Activated naive CD8-positive, alpha-beta T cell treated with anti-CD3 and anti-CD28 coated beads for 36 hours (primary cell): Measurements from ENCODE around the gene GIT2. TPM values are rescaled to one million over a fixed set of nuclear protein-coding genes. Genes with fewer than 3 reads are reported as not detected.
A peak's percentile ranks its signal among the peaks of the same experiment; 100 is the strongest.
"Not testable (repeated sequence)": the region's sequence is repeated elsewhere in the genome, so short reads cannot be mapped to it uniquely, and the experiment has no call there.

Source experiments
- DNase-seq: peaks from one replicate; pipeline ENCODE4 v3.0.0; 2021
- H3K27ac Mint-ChIP-seq: one replicate; pipeline ENCODE4 v1.8.0; 2022; ENCODE audit warnings: mild to moderate bottlenecking, moderate library complexity, mixed read lengths
- H3K27me3 Mint-ChIP-seq: one replicate; pipeline ENCODE4 v1.8.0; 2022; ENCODE audit warnings: mild to moderate bottlenecking, mixed read lengths
- H3K36me3 Mint-ChIP-seq: one replicate; pipeline ENCODE4 v1.8.0; 2021; ENCODE audit warnings: mild to moderate bottlenecking, mixed read lengths
- H3K4me1 Mint-ChIP-seq: one replicate; pipeline ENCODE4 v1.8.0; 2021; ENCODE audit warnings: mixed read lengths
- H3K4me3 Mint-ChIP-seq: one replicate; pipeline ENCODE4 v1.8.0; 2022; ENCODE audit warnings: mild to moderate bottlenecking, moderate library complexity, mixed read lengths
- H3K9me3 Mint-ChIP-seq: one replicate; pipeline ENCODE4 v1.8.0; 2022; ENCODE audit warnings: mixed read lengths
- total RNA-seq, 2 experiments: library from RNA; stranded (reverse); gene quantifications; one replicate each; pipeline ENCODE4 v1.2.3, GENCODE V29; 2021

GIT2 gene
- total RNA-seq, 2 experiments from 2014 or later: 50.6 to 51.0 TPM

GRCh38 chr12:110012137-110012536, 16.0 kb upstream of the GIT2 start:
- peak overlapping the region; percentile 69 for H3K27ac Mint-ChIP-seq
- peaks cover 1% of the 10 kb centered on the region for H3K9me3 Mint-ChIP-seq
- H3K36me3 Mint-ChIP-seq: peaks cover 37% of the 10 kb centered on the region
- peaks cover 62% of the 10 kb centered on the region for H3K4me1 Mint-ChIP-seq
- H3K4me3 Mint-ChIP-seq: no peak overlapping the region
- DNase-seq: no peak
- H3K27me3 Mint-ChIP-seq: no peaks in the 10 kb centered on the region

DNA sequence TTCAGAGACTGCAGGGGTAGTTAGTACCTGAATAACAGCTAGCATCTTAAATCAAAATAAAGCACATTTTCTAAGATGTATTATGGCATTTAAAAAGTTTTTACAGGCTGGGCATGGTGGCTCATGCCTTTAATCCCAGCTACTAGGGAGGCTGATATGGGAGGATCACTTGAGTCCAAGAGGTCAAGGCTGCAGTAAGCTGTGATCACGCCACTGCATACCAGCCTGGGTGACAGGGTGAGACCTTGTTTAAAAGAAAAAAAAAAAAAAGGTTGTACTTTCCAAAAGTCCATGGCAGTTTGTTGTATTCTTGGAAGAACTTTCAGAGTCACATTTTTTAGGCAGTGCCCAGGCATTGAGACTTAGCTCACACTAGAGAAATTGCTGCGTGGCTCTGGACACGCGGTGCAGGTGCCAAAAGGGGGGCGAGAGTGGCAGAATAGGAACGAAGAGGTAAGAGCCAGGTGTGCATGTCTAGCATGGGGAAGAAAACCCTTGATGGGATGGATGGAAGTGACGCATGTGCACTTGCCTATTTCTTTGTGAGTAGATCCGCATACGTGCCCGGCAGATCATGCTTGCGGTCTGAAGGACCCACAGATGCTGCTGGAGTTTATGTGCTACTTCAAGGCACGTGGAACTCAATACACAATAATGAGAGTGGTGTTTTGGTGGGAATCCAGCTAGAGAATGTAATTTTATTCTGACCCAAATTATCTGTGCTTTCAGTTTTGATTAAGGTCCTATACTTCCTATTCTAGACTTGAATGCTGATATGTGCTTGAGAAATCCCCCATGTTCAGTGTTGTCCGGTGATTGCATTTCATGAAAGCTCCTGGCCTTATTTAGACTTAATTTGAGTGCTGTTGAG, 14.9 kb upstream of the GIT2 start:
- H3K27ac Mint-ChIP-seq: peak overlapping the region; percentile 69
- DNase-seq: no peak
- H3K9me3 Mint-ChIP-seq: peaks cover 1% of the 10 kb centered on the region
- peaks cover 47% of the 10 kb centered on the region for H3K36me3 Mint-ChIP-seq
- H3K4me1 Mint-ChIP-seq: peaks cover 68% of the 10 kb centered on the region
- H3K27me3 Mint-ChIP-seq: no peaks in the 10 kb centered on the region
- no peak overlapping the region for H3K4me3 Mint-ChIP-seq

GRCh38 chr12:110008681-110009398, 12.7 kb upstream of the GIT2 start:
- H3K4me3 Mint-ChIP-seq, H3K9me3 Mint-ChIP-seq, H3K27me3 Mint-ChIP-seq: not testable (repeated sequence)
- peak; percentile 27 for DNase-seq
- Mint-ChIP-seq H3K27ac (peak overlapping the region; percentile 45), H3K36me3 (peaks cover 41% of the 10 kb centered on the region), H3K4me1 (peaks cover 75% of the 10 kb centered on the region)

DNA sequence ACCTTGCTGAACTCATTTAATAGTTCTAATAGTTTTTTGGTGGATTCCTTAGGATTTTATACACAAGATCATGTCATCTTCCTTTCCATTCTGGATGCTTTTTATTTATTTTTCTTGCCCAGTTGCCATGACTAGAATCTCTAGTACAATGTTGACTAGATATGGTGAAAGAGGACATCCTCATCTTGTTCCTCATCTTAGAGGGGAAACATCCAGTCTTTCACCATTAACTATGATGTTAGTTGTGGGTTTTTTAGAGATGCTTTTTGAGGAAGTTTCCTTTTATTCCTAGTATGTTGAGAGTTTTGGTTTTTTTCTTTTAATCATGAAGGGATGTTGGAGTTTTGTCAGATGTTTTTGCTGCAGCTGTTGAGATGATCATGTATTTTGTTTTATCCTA, 11.7 kb upstream of the GIT2 start:
- Mint-ChIP-seq H3K4me3 (no peak overlapping the region), H3K27ac (peak overlapping the region; percentile 12), H3K36me3 (peaks cover 40% of the 10 kb centered on the region), H3K27me3 (no peaks in the 10 kb centered on the region), H3K4me1 (peaks cover 81% of the 10 kb centered on the region), H3K9me3 (peaks cover 1% of the 10 kb centered on the region)
- no peak for DNase-seq

DNA sequence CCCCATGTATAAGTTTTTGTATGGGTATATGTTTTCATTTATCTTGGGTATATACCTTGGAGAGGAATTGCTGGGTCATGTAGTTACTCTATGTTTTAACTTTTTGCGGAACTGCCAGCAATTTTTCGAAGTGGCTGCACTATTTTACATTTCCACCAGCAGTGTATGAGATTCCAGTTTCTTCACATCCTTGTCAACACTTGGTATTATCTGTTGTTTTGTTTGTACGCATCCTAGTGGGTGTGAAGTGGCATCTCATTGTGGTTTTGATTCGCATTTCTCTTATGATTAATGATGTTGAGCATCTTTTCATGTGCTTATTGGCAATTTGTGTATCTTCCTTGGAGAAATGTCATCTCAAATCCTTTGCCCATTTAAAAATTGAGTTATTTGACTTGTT, 9.9 kb upstream of the GIT2 start:
- H3K9me3 Mint-ChIP-seq: peaks cover 1% of the 10 kb centered on the region
- H3K27me3 Mint-ChIP-seq: no peaks in the 10 kb centered on the region
- peaks cover 72% of the 10 kb centered on the region for H3K4me1 Mint-ChIP-seq
- no peak overlapping the region for H3K27ac Mint-ChIP-seq
- DNase-seq: no peak
- peaks cover 33% of the 10 kb centered on the region for H3K36me3 Mint-ChIP-seq
- H3K4me3 Mint-ChIP-seq: no peak overlapping the region

- DNase-seq: peak; percentile 38
- Mint-ChIP-seq H3K9me3 (peaks cover 1% of the 10 kb centered on the region), H3K27ac (peak overlapping the region; percentile 83), H3K27me3 (no peaks in the 10 kb centered on the region), H3K4me1 (peaks cover 70% of the 10 kb centered on the region), H3K36me3 (peaks cover 36% of the 10 kb centered on the region), H3K4me3 (peak overlapping the region; percentile 58)
These were observed 9.3 kb upstream of the GIT2 start for GRCh38 chr12:110005319-110005973.

DNA sequence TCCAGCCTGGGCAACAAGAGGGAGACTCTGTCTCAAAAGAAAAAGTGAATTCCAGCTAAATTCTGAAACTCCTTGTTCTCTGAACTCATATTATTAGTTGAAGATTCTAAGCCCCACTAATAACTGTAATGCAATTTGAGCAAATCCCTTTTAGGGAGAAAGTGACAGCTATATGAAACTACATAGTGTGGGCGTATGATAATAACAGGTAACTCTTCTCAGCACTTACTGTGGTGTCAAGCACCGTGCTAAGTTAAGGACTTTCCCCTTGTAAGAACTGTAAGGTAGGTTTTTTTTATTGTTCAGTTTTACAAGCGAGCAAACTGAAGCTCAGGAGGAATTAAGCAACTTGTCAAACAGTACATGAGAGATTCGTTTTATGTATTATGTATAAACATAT, 8.4 kb upstream of the GIT2 start:
- Mint-ChIP-seq H3K36me3 (peaks cover 34% of the 10 kb centered on the region), H3K4me3 (peak overlapping the region; percentile 40), H3K4me1 (peaks cover 70% of the 10 kb centered on the region), H3K9me3 (peaks cover 1% of the 10 kb centered on the region), H3K27me3 (no peaks in the 10 kb centered on the region), H3K27ac (peak overlapping the region; percentile 76)
- no peak for DNase-seq

GRCh38 chr12:110002676-110003515, 6.7 kb upstream of the GIT2 start:
- no peaks in the 10 kb centered on the region for H3K9me3 Mint-ChIP-seq
- no peak for DNase-seq
- peaks cover 64% of the 10 kb centered on the region for H3K4me1 Mint-ChIP-seq
- peak overlapping the region; percentile 76 for H3K27ac Mint-ChIP-seq
- H3K4me3 Mint-ChIP-seq: no peak overlapping the region
- no peaks in the 10 kb centered on the region for H3K27me3 Mint-ChIP-seq
- peaks cover 27% of the 10 kb centered on the region for H3K36me3 Mint-ChIP-seq

GRCh38 chr12:110001596-110001995, 5.4 kb upstream of the GIT2 start:
- DNase-seq: no peak
- no peak overlapping the region for H3K27ac Mint-ChIP-seq
- peaks cover 17% of the 10 kb centered on the region for H3K36me3 Mint-ChIP-seq
- no peaks in the 10 kb centered on the region for H3K27me3 Mint-ChIP-seq
- H3K9me3 Mint-ChIP-seq: no peaks in the 10 kb centered on the region
- H3K4me3 Mint-ChIP-seq: no peak overlapping the region
- peaks cover 62% of the 10 kb centered on the region for H3K4me1 Mint-ChIP-seq

- H3K27me3 Mint-ChIP-seq: no peaks in the 10 kb centered on the region
- no peak for DNase-seq
- H3K4me1 Mint-ChIP-seq: peaks cover 51% of the 10 kb centered on the region
- peak overlapping the region; percentile 99 for H3K4me3 Mint-ChIP-seq
- peak overlapping the region; percentile 90 for H3K27ac Mint-ChIP-seq
- H3K36me3 Mint-ChIP-seq: peaks cover 6% of the 10 kb centered on the region
- no peaks in the 10 kb centered on the region for H3K9me3 Mint-ChIP-seq
These were observed 3.9 kb upstream of the GIT2 start for GRCh38 chr12:109999983-110000505.

GRCh38 chr12:109999649-109999971, 3.4 kb upstream of the GIT2 start:
- peaks cover 6% of the 10 kb centered on the region for H3K36me3 Mint-ChIP-seq
- no peaks in the 10 kb centered on the region for H3K9me3 Mint-ChIP-seq
- peak overlapping the region; percentile 90 for H3K27ac Mint-ChIP-seq
- peaks cover 51% of the 10 kb centered on the region for H3K4me1 Mint-ChIP-seq
- no peaks in the 10 kb centered on the region for H3K27me3 Mint-ChIP-seq
- DNase-seq: no peak
- H3K4me3 Mint-ChIP-seq: peak overlapping the region; percentile 99

GRCh38 chr12:109998904-109999648, 2.9 kb upstream of the GIT2 start, which contains the start of gene ANKRD13A:
Gene ANKRD13A (plus strand): TSS chr12:109999430. CDS start chr12:109999689, 259 bp downstream.
- H3K4me3 Mint-ChIP-seq: peak within 1 kb of the TSS; percentile 99
- H3K27ac Mint-ChIP-seq: peak within 1 kb of the TSS; percentile 99
- H3K9me3 Mint-ChIP-seq: no peaks in the 10 kb centered on the region
- H3K36me3 Mint-ChIP-seq: peaks cover 6% of the 10 kb centered on the region
- peaks cover 52% of the 10 kb centered on the region for H3K4me1 Mint-ChIP-seq
- no peaks in the 10 kb centered on the region for H3K27me3 Mint-ChIP-seq
- peak; percentile 84 for DNase-seq

- DNase-seq: no peak
- Mint-ChIP-seq H3K27me3 (no peaks in the 10 kb centered on the region), H3K9me3 (no peaks in the 10 kb centered on the region), H3K36me3 (peaks cover 4% of the 10 kb centered on the region), H3K4me1 (peaks cover 52% of the 10 kb centered on the region), H3K4me3 (peak overlapping the region; percentile 90), H3K27ac (peak overlapping the region; percentile 99)
These were observed 2.2 kb upstream of the GIT2 start for GRCh38 chr12:109998241-109998903.
